ENCODE data around the gene AGRN.
"Not testable (repeated sequence)": the region's sequence is repeated elsewhere in the genome, so short reads cannot be mapped to it uniquely, and the experiment has no call there.

Gene AGRN

DNA sequence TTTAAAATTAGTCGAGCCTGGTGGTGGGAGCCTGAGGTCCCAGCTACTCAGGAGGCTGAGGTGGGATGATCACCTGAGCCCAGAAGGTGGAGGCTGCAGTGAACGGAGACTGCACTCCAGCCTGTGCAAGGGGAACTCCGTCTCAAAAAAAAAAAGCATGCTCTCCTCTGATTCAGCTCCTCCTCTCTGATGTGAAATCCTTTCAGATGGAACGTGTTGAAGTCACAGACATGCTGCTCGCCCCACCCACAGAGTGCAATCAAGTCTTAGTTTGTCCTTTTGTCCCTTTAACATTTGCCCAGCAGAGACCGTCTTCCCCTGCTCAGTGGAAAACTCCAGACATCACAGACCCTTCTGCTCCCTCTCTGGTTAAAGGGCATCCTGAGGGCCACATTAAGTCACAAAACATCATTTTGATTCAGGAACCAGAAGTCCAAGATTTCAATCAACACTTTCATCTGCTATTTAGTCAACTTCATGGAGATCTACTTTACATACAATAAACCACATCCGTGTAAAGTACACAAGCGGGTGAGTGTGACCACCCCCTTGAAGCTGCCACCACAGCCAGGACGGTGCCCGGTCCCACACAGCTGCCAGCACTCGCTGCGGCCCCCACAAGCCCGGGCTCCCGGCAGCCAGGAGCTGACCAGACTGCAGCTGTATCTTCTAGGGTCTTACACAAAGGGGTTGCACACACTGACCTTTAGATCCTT lies 73.1 kb downstream of the AGRN start:
- H4K91ac ChIP-seq (ENCODE audit: low read length) = no peak overlapping the region
- no peak overlapping the region for H3K4me3 ChIP-seq (ENCODE audit: insufficient read depth in 1 of 2, low read depth in 1 of 2, low read length in 2 of 2)
- H3K79me1 ChIP-seq (replicated peaks; ENCODE audit: low read length, poor library complexity, severe bottlenecking) = no peaks in the 10 kb centered on the region
- no peak overlapping the region for H2AK5ac ChIP-seq (ENCODE audit: low read length, severe bottlenecking)
- H2AFZ ChIP-seq (ENCODE audit: low read depth, low read length) = no peak overlapping the region
- no peak overlapping the region for H2BK12ac ChIP-seq (ENCODE audit: low read length in 2 of 2)
- no peak overlapping the region for H2BK15ac ChIP-seq (ENCODE audit: low read depth, poor library complexity, severe bottlenecking)
- no peak overlapping the region for H3K9ac ChIP-seq (ENCODE audit: low read length)
- H3K36me3 ChIP-seq (ENCODE audit: control insufficient read depth in 1 of 2, insufficient read depth in 2 of 2, low read depth in 1 of 2, low read length in 2 of 2) = peaks cover 0 to 22% of the 10 kb centered on the region in 2 experiments
- H3K4me2 ChIP-seq (ENCODE audit: low read length, poor library complexity, severe bottlenecking) = no peak overlapping the region
- 93% methylated on average over 14 of the region's 14 CpGs for WGBS
- no peak overlapping the region for H3K27ac ChIP-seq (ENCODE audit: low read length, poor library complexity, severe bottlenecking)
- H3K18ac ChIP-seq (ENCODE audit: low read depth in 1 of 2, low read length in 2 of 2) = no peak overlapping the region
- no peaks in the 10 kb centered on the region for H3K4me1 ChIP-seq (ENCODE audit: control insufficient read depth, insufficient read depth, low read depth, low read length)
- no peak overlapping the region for H4K8ac ChIP-seq (ENCODE audit: low read length)
- no peak overlapping the region for H2BK5ac ChIP-seq (ENCODE audit: low read depth, low read length, poor library complexity, severe bottlenecking)
- H3K14ac ChIP-seq (ENCODE audit: low read length in 2 of 2) = no peak overlapping the region
- H2BK120ac ChIP-seq (ENCODE audit: low read depth, low read length) = no peak overlapping the region
- H3K23ac ChIP-seq (ENCODE audit: low read length in 2 of 2) = no peak overlapping the region
- DNase-seq = no peak
- no peak overlapping the region for H3K4ac ChIP-seq (ENCODE audit: low read depth in 1 of 2, low read length in 2 of 2)
- H3K27me3 ChIP-seq (ENCODE audit: control insufficient read depth in 1 of 2, insufficient read depth in 1 of 2, low read length in 2 of 2) = no peaks in the 10 kb centered on the region
- no peaks in the 10 kb centered on the region for H3K9me3 ChIP-seq (ENCODE audit: control insufficient read depth, low read length)

DNA sequence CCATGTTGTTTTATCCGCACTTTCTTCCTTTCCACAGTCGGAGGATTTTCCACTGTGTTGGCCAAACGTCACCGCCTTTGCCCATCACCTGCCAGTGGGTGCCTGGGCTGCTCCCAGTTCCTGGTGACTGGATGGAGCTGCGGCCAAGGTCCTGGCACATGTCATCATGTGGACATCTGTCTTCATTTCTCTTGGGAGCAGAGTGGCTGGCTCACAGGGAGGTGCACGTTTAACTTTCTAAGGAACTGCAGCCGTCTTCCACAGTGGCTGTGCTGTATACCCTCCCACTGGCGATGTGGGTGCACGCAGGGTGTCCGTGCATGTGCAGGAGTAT lies 73.7 kb downstream of the AGRN start:
- Histone ChIP-seq H3K23ac (ENCODE audit: low read length in 2 of 2) (no peak overlapping the region), H2BK15ac (ENCODE audit: low read depth, poor library complexity, severe bottlenecking) (no peak overlapping the region), H3K4me2 (ENCODE audit: low read length, poor library complexity, severe bottlenecking) (no peak overlapping the region), H2AK5ac (ENCODE audit: low read length, severe bottlenecking) (no peak overlapping the region), H3K14ac (ENCODE audit: low read length in 2 of 2) (no peak overlapping the region), H3K9me3 (ENCODE audit: control insufficient read depth, low read length) (no peaks in the 10 kb centered on the region), H3K4ac (ENCODE audit: low read depth in 1 of 2, low read length in 2 of 2) (no peak overlapping the region), H4K8ac (ENCODE audit: low read length) (no peak overlapping the region), H3K27me3 (ENCODE audit: control insufficient read depth in 1 of 2, insufficient read depth in 1 of 2, low read length in 2 of 2) (no peaks in the 10 kb centered on the region), H2BK5ac (ENCODE audit: low read depth, low read length, poor library complexity, severe bottlenecking) (no peak overlapping the region), H3K36me3 (ENCODE audit: control insufficient read depth in 1 of 2, insufficient read depth in 2 of 2, low read depth in 1 of 2, low read length in 2 of 2) (peaks cover 0 to 19% of the 10 kb centered on the region in 2 experiments), H3K4me1 (ENCODE audit: control insufficient read depth, insufficient read depth, low read depth, low read length) (no peaks in the 10 kb centered on the region), H2AFZ (ENCODE audit: low read depth, low read length) (no peak overlapping the region), H4K91ac (ENCODE audit: low read length) (no peak overlapping the region), H3K27ac (ENCODE audit: low read length, poor library complexity, severe bottlenecking) (no peak overlapping the region), H3K18ac (ENCODE audit: low read depth in 1 of 2, low read length in 2 of 2) (no peak overlapping the region), H3K79me1 (replicated peaks; ENCODE audit: low read length, poor library complexity, severe bottlenecking) (peaks cover under 1% of the 10 kb centered on the region), H3K4me3 (ENCODE audit: insufficient read depth in 1 of 2, low read depth in 1 of 2, low read length in 2 of 2) (no peak overlapping the region), H3K9ac (ENCODE audit: low read length) (no peak overlapping the region), H2BK12ac (ENCODE audit: low read length in 2 of 2) (no peak overlapping the region), H2BK120ac (ENCODE audit: low read depth, low read length) (no peak overlapping the region)
- DNase-seq = no peak
- 97% methylated on average over 10 of the region's 10 CpGs for WGBS

DNA sequence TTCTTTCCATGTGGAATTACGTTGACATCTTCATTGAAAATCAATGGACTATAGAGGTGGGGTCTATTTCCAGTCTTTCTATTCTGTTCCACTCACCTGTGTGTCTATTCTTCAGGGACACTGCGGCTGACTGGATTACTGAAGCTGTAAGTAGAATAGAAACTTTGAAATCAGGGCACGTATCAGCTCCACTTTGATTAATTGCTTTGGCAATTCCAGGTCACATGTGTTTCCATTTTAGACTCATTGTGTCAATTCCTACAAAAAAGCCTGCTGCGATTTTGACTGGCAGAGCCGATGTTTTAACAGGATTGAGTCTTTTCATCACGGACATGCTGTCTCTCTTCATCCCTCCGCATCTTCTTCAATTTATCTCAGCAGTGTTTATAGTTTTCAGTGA lies 75.1 kb downstream of the AGRN start:
- no peak overlapping the region for H3K18ac ChIP-seq (ENCODE audit: low read depth in 1 of 2, low read length in 2 of 2)
- H2BK5ac ChIP-seq (ENCODE audit: low read depth, low read length, poor library complexity, severe bottlenecking) = no peak overlapping the region
- H2BK15ac ChIP-seq (ENCODE audit: low read depth, poor library complexity, severe bottlenecking) = no peak overlapping the region
- peaks cover 0 to 10% of the 10 kb centered on the region in 2 experiments for H3K36me3 ChIP-seq (ENCODE audit: control insufficient read depth in 1 of 2, insufficient read depth in 2 of 2, low read depth in 1 of 2, low read length in 2 of 2)
- DNase-seq = no peak
- no peak overlapping the region for H4K91ac ChIP-seq (ENCODE audit: low read length)
- H2AK5ac ChIP-seq (ENCODE audit: low read length, severe bottlenecking) = no peak overlapping the region
- 96% methylated on average over 6 of the region's 7 CpGs for WGBS
- H3K27ac ChIP-seq (ENCODE audit: low read length, poor library complexity, severe bottlenecking) = no peak overlapping the region
- no peak overlapping the region for H2BK12ac ChIP-seq (ENCODE audit: low read length in 2 of 2)
- no peak overlapping the region for H3K4me2 ChIP-seq (ENCODE audit: low read length, poor library complexity, severe bottlenecking)
- no peak overlapping the region for H4K8ac ChIP-seq (ENCODE audit: low read length)
- H3K9ac ChIP-seq (ENCODE audit: low read length) = no peak overlapping the region
- no peak overlapping the region for H3K14ac ChIP-seq (ENCODE audit: low read length in 2 of 2)
- H3K4me1 ChIP-seq (ENCODE audit: control insufficient read depth, insufficient read depth, low read depth, low read length) = no peaks in the 10 kb centered on the region
- H2BK120ac ChIP-seq (ENCODE audit: low read depth, low read length) = no peak overlapping the region
- no peak overlapping the region for H3K4ac ChIP-seq (ENCODE audit: low read depth in 1 of 2, low read length in 2 of 2)
- H3K27me3 ChIP-seq (ENCODE audit: control insufficient read depth in 1 of 2, insufficient read depth in 1 of 2, low read length in 2 of 2) = no peaks in the 10 kb centered on the region
- H3K23ac ChIP-seq (ENCODE audit: low read length in 2 of 2) = no peak overlapping the region
- H3K4me3 ChIP-seq (ENCODE audit: insufficient read depth in 1 of 2, low read depth in 1 of 2, low read length in 2 of 2) = no peak overlapping the region
- H3K79me1 ChIP-seq (replicated peaks; ENCODE audit: low read length, poor library complexity, severe bottlenecking) = peaks cover 2% of the 10 kb centered on the region
- H2AFZ ChIP-seq (ENCODE audit: low read depth, low read length) = no peak overlapping the region
- H3K9me3 ChIP-seq (ENCODE audit: control insufficient read depth, low read length) = peaks cover 2% of the 10 kb centered on the region

DNA sequence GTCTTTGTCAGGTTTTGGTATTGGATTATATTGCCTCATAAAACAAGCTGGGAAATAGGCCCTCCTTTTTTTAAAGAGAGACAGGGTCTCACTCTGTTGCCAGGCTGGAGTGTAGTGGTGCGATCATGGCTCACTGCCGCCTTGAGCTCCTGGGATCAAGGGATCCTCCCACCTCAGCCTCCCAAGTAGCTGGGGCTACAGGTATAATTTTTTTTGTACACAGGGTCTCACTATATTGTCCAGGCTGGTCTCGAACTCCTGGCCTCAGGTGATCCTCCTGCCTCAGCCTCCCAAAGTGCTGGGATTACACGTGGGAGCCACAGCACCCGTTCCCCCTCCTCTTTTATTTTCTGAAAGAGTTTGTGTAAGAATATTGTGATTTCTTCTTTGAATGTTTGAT lies 76.2 kb downstream of the AGRN start:
- not testable (repeated sequence) for H3K4me2 ChIP-seq (ENCODE audit: low read length, poor library complexity, severe bottlenecking); H4K91ac ChIP-seq (ENCODE audit: low read length); H2BK120ac ChIP-seq (ENCODE audit: low read depth, low read length); H2AK5ac ChIP-seq (ENCODE audit: low read length, severe bottlenecking); H4K8ac ChIP-seq (ENCODE audit: low read length); H3K4me1 ChIP-seq (ENCODE audit: control insufficient read depth, insufficient read depth, low read depth, low read length); H2BK5ac ChIP-seq (ENCODE audit: low read depth, low read length, poor library complexity, severe bottlenecking); H3K36me3 ChIP-seq (ENCODE audit: control insufficient read depth in 1 of 2, insufficient read depth in 2 of 2, low read depth in 1 of 2, low read length in 2 of 2); H2BK12ac ChIP-seq (ENCODE audit: low read length in 2 of 2); H3K9me3 ChIP-seq (ENCODE audit: control insufficient read depth, low read length); H3K9ac ChIP-seq (ENCODE audit: low read length); H3K79me1 ChIP-seq (replicated peaks; ENCODE audit: low read length, poor library complexity, severe bottlenecking); H3K4ac ChIP-seq (ENCODE audit: low read depth in 1 of 2, low read length in 2 of 2); H3K23ac ChIP-seq (ENCODE audit: low read length in 2 of 2); H3K18ac ChIP-seq (ENCODE audit: low read depth in 1 of 2, low read length in 2 of 2); H2AFZ ChIP-seq (ENCODE audit: low read depth, low read length); H2BK15ac ChIP-seq (ENCODE audit: low read depth, poor library complexity, severe bottlenecking); H3K27ac ChIP-seq (ENCODE audit: low read length, poor library complexity, severe bottlenecking); H3K14ac ChIP-seq (ENCODE audit: low read length in 2 of 2); DNase-seq; H3K4me3 ChIP-seq (ENCODE audit: insufficient read depth in 1 of 2, low read depth in 1 of 2, low read length in 2 of 2); H3K27me3 ChIP-seq (ENCODE audit: control insufficient read depth in 1 of 2, insufficient read depth in 1 of 2, low read length in 2 of 2)
- WGBS = 98% methylated on average over 5 of the region's 5 CpGs
